Inflammatory macrophage treated with lipopolysaccharide for 4 hours (primary cell): ENCODE results near the gene ATP6V1G1.
A peak's percentile ranks its signal among the peaks of the same experiment; 100 is the strongest.
"Not testable (repeated sequence)": the region's sequence is repeated elsewhere in the genome, so short reads cannot be mapped to it uniquely, and the experiment has no call there.

Experiments
- DNase-seq: peaks from one replicate; pipeline ENCODE4 v3.0.0-alpha.2; 2020

The ATP6V1G1 gene

DNA sequence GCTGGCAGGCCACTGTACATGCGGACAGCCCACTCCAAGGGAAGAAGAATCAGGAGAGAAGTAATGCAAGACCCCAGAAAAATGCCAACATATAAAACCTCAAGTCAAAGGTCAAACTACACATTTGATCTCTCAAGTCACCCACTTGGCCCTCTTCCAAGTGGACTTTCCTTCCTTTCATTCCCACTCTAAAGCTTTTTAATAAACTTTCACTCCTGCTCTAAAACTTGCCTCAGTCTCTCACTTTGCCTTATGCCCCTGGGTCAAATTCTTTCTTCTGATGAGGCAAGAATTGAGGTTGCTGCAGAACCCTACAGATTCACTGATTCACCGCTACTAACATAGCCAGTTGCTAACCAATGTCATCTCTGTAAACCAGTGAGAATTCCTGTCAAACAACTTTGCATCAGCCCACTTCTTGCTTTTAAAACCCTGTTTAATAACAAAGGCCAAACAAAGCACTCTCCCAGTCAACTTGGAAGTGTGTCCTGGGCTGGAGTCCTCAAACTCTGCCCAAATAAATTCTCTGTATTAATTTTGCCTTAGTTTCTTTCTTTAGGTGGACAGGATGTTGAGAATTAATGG is 6.9 kb upstream of the ATP6V1G1 start:
- DNase-seq: no peak

DNA sequence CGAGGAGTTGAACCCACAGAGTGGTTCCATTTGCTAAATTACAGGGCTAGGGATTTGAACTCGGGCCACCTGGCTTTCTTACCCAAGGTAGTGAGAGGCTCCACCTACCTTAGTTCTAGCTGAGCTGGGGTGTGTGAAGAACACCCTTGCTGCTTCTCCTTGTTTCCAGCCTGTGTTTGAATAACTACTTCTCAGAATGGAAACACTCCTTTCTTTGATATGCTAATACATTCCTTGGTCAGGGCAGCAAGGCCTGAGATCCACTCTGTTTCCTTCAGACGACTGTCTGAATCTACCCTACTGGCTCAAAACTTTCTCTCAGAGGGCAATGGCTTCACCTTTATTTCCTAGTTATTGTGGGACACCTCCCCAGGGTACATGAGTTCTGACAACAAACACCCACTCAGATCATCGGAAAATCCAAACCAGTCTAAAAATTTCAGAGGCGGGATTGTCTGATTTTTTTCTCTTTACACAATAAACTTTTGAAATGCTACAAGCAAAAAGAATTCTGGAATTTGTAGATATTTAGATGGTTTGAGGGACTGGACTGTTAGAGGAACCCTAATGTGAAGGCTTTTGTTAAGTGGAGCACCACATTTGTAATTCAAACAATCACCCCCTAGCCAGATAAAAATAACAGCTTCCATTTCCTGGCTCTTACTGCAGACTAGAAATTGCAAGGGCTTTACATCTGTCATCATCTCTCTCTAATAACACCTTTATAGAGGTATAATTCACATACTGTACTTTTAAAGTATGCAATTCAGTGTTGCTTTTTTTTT is 4.0 kb upstream of the ATP6V1G1 start:
- no peak for DNase-seq

DNA sequence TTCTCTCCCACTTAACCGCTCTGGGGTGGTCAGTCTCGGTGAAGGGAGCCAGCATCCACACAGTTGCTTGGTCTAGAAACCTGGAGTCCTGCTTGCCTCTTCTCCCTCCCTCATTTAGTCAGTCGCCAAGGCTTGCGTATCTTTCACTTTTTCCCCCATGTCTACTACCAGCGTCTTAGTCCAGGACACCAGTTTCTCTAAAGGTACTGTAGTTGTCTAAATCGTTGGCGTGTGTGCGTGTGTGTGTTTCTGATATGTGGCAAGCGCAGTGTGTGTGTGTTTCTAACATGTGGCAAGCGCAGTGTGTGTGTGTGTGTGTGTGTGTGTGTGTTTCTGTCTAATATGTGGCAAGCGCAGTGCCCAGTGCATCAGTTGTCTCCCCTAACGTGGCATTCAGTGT is 641 bp downstream of the ATP6V1G1 start:
- peak; percentile 64 for DNase-seq

DNA sequence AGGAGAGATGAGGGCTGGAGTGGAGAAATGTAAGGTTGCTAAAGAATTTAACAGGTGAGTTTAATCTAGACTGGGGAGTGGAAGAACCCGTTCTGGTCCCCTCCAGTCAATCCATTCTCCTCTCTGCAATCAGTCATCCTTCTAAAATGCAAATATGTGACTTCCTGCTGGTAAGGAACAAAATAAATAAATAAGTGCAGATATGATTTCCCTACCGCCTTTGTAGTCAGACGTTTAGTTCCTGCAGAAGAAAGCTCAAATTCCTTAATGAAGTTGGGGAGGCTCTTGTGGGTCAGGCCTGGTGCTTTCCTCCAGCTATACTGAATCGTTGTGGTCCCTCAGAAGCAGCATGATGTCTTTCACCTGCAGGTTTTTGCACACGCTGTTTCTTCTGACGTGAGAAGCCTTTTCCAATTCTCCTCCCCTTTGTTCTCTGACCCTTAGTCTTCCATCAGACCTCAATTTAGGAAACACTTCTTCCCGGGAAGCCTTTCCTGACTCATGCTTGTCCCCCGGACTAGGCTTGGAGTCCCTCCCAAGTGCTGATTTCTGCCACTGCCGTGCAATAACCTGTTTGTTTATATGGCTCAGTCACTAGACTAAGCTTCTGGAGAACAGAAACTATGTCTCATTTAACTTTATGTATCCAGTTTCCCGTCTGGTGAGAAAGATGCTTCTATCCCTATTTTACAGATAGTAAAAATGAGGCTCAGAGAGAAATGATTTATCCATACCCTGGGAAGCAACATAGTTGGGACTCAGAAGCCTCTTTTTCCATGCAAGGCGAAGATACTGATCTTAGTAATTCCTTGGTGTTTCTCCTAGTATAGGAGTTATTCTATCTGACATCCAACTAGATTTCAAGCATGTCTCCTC is 1.3 kb downstream of the ATP6V1G1 start:
- DNase-seq: peak; percentile 44

DNA sequence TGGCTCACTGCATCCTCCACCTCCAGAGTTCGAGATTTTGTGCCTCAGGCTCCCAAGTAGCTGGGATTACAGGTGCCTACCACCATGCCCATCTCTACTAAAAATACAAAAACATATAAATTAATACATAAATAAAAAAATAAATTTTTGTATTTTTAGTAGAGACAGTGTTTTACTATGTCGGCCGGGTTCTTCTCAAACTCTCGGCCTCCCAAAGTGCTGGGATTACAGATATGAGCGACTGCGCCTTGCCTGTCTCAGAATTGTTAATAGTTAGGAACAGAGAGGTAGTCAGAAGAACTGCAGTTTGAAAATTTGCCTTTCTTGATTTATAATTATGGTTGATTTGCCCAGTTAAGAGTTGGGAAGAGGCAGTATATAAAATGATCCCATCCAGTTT is 2.8 kb downstream of the ATP6V1G1 start:
- no peak for DNase-seq

DNA sequence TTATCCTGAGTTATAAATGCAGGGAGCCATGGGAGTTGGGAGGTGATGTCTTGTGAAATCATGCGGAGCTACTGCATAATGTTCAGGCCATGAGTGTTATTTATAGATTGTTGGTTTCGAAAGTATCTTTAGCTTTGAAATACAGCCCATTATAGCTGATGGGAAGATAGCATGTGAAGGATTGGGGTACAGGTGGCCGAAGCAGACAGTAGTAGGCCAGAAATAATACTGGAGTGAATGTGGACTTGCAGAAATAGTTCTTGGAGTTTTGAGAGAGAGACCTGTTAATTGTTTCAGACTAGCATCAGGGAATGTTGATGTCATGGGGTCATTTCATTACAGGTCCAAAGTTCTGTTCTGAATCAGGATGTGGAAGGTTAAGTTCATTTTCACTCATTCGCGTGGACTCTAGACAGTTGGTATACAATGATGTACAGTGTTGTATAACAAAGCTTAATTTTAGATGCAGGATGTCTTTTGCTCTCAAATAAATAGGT is 3.8 kb downstream of the ATP6V1G1 start:
- peak; percentile 55 for DNase-seq

DNA sequence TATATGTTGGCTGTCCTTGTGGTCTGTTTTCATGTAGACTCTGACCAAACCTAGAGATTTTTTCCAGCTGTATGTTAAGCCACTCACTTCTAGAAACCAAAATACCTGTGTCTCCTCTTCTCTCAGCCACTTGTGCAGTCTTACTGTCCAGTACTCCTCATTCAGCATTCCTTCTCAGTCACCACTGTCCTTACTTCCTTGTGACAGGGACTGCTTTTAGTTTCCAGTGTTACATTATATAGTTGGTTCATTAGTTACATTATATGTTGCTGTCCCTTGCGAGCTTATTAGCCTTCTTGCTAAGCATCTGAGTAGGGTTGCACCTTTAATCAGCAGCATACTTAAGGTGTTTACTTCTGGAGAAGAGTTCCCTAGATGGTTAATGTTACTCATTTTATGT is 4.3 kb downstream of the ATP6V1G1 start:
- DNase-seq: peak; percentile 73

DNA sequence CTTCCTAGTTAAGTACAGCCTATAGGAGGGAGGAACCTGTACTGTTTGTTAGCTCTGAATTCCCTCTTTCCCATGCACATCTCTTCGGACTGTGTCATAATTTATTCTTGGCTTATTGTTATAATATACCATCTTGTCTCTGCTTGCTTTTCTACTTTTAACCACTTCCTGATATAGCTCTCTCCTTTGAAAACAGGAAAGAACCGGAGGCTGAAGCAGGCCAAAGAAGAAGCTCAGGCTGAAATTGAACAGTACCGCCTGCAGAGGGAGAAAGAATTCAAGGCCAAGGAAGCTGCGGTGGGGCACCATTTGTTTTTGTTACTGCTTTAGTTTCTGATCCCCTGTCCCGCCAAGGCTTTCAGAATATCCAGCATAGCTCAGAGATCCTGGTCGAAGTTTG is 4.8 kb downstream of the ATP6V1G1 start:
- DNase-seq: peak; percentile 72

DNA sequence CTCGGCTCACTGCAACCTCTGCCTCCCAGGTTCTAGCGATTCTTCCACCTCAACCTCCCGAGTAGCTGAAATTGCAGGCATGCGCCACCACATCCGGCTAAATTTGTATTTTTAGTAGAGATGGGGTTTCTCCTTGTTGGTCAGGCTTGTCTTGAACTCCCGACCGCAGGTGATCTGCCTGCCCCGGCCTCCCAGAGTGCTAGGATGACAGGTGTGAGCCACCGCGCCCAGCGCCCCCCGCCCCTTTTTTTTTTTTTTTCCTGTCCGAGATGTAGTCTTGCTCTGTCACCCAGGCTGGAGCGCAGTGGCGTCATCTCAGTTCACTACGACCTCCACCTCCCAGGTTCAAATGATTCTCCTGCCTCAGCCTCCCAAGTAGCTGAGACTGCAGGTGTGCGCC is 6.6 kb downstream of the ATP6V1G1 start:
- DNase-seq: no peak

DNA sequence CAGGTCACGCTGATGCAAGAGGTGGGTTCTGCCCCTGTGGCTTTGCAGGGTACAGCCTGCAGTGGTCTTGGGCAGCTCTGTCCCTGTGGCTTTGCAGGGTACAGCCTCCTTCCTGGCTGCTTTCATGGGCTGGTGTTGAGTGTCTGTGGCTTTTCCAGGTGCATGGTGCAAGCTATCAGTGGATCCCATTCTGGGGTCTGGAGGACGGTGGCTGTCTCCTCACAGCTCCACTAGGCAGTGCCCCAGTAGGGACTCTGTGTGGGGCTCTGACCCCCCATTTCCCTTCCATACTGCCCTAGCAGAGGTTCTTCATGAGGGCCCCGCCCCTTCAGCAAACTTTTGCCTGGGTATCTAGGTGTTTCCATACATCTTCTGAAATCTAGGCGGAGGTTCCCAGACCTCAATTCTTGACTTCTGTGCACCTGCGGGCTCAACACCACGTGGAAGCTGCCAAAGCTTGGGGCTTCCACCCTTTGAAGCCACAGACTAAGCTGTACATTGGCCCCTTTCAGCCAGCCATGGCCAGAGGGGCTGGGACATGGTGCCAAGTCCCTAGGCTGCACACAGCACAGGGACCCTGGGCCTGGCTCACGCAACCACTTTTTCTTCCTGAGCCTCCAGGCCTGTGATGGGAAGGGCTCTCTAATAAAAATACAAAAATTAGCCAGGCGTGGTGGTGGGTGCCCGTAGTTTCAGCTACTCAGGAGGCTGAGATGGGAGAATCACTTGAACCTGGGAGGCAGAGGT is 13.1 kb downstream of the ATP6V1G1 start:
- DNase-seq: not testable (repeated sequence)

DNA sequence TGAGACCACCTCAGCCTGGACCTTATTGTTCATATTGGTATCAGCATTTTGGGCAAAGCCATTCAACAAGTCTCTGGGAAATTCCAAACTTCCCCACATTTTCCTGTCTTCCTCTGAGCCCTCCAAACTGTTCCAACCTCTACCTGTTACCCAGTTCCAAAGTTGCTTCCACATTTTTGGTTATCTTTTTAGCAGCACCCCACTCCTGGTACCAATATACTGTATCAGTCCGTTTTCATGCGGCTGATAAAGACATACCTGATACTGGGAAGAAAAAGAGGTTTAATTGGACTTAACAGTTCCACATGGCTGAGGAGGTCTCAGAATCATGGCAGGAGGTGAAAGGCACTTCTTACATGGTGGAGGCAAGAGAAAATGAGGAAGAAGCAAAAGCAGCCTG is 14.2 kb downstream of the ATP6V1G1 start:
- DNase-seq: not testable (repeated sequence)

DNA sequence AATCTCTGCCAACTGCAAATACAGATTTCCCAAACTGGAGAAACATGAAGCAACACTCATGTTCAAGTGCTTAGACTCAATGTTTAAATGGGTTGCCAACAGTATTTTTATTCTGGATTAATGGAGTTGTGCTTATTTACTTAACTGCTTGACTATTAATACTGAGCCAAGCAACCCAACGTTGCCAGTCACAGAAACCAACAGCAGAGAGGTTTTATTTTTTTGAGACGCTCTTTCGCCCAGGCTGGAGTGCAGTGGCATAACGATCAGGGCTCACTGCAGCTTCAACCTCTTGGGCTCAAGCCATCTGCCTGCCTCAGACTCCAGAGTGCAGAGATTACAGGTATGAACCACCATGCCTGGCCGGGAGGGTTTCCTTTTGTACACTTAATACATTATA is 15.1 kb downstream of the ATP6V1G1 start:
- no peak for DNase-seq

DNA sequence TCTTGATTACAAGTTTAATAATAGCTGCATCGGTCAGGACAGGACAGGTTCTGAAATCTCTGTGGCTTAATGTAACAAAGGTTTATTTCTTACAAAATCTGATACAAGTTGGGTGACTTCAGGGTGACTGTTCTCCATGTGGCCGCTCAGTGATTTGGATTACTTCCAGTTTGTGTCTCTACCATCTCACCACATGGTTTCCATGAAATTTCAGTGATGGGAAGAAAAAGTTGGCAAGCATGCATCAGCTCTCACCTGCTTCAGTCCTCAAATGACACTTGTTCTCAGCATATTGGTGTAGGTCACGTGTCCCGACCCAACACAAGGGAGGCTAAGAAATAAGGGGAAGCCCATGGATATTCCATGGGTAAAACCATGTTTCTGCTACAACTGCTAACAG is 15.7 kb downstream of the ATP6V1G1 start:
- DNase-seq: peak; percentile 55

DNA sequence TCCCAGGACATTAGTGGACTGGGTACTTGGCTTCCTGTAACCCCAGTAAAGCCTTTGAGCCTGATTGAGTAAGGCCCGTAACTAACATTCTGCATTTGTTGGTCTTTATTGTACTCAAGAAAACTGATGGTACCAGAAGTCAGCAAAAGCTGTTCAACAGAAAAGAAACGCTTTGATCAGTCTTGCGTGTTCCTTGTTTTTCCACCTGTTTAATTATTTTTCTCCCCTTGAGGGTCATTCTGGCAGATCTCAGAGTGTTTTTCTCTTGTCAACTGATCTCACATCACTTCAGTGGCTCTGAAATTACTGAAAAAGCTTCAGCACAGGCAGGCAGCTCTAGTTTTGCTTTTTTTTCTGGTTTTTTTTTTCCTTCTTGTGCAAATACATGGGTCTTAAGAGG is 17.4 kb downstream of the ATP6V1G1 start:
- no peak for DNase-seq

DNA sequence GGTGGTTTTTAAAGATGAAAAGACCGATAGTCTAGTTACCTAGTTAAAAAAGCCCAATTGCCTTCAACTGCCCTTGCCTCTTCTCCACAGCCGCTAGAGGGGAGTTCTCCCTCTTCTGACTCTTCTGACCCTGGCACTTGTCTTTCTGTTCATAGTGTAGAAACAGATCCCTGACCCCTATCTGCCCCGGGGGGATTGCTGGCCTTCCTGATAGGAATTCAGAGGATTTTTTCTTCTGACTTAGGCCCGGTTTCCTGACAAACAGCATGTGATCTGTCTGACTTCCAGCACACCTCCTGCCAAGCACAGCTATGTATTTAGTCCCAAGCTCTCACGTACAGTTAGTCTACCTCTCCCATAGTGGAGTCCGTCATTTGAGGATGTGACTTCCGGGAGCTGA is 18.5 kb downstream of the ATP6V1G1 start:
- DNase-seq: no peak

DNA sequence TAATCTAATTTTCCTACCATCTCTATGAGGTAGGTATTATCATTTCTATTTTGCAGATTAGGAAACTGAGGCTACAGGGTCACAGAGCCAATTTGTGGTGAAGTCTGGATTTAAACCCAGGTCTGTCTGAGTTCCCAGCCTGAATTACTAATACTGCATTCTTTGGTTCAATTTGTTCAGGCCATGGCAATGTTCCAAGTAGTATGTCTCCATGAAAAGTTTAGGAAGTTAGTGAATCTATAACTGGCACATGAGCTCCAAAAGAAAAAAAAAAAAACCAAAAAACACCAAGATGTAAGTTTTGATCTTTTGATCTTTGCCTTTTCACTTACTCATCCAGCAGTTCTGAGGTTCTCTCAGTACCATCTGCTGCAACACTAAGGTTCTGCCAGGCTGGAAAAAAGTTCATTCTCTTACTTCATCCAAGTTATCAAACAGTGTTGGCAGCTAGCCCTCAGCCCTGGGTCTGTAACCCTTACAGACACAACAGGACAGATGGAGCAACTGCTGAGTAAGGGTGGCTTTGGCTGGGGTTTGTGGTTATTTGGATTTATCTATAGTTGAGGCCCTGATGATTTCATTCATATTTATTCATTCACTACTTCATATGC is 19.1 kb downstream of the ATP6V1G1 start:
- peak; percentile 24 for DNase-seq

DNA sequence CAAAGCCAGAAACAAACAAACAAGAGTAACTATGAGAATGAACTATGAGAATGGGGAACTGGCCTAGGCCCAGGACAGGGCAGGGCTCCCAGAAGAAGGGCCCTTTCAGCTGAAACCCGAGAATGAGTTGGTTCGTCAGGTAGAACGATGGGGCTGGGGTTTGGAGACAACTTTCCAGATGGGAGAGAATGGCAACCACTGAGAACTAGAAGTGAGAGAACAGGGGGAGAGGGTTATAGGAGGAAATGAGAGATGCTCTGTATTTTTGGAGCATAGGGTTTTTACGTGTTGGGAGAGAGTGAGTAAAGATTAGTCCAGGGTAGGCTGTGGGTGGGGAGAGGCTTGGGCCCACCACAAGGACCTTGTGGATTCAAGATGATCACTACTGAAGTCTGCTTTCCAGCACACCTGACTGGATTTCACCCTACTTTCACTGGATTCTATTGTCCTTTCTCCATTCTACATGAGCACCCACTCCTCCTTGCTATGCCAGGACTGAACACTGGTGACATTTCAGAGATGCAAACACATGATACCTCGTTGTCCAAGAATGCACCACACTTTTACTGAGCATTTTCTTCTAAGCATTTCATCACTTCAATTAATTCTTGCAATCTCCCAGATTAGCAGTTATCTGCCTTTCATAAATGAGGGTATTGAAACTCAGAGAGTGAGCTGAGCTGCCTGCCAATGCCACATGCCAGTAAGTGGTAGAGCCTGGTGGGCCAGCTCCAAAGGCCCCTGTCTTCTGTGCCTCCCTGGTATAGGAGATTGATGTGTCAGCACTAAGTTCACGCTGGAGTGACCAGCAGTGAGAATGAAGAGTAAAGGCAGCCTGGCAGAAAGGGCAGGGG is 20.3 kb downstream of the ATP6V1G1 start:
- DNase-seq: no peak

DNA sequence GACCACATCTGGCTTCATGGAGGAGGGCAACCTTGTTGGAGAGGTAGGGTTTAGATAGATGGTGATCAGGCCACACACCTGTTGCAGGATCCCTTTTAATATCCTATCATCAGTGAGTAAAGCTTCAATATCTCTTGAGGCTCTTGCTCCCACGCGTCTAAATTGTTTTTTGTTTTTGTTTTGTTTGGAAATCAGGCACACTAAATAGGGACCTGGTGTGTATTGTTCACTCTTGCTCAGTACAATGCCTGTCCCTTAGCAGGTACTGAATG is 20.9 kb downstream of the ATP6V1G1 start:
- DNase-seq: no peak

DNA sequence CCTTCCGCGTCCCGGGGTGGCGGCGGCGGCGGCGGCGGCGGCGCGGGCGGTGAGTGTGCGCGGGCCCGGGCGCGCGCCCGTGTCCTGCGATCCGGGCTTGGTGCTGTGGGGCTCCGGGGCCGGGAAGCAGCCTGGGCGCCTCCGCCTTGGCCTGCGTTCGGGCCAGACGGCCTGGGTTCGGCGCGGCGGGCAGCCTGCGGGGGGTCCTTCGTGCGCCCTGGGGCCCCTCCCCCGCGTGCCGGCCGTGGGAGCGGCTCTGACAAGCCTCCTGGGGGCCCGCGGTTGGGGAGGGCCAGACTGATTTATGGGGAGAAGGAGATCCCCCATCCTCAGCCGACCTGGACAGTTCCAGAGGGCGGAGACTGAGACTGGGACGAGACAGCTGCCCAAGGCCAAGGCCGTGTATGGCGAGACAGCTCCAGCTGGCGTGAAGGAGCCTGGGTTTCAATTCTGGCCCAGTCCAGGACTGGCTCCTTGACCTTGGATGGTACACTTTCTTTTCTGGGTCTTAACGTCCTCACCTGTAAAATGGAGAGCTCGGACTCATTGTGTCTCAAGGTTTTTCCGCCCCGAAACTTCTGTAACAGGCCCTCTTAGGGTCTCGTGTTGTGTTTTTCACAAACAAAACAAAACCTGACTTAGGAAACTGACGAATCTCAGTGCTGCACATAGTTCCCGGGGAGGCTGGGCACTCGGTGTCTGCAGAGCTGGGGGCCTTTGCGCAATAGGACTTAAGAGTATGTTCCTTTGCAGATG is 24.1 kb downstream of the ATP6V1G1 start:
- peak; percentile 74 for DNase-seq

DNA sequence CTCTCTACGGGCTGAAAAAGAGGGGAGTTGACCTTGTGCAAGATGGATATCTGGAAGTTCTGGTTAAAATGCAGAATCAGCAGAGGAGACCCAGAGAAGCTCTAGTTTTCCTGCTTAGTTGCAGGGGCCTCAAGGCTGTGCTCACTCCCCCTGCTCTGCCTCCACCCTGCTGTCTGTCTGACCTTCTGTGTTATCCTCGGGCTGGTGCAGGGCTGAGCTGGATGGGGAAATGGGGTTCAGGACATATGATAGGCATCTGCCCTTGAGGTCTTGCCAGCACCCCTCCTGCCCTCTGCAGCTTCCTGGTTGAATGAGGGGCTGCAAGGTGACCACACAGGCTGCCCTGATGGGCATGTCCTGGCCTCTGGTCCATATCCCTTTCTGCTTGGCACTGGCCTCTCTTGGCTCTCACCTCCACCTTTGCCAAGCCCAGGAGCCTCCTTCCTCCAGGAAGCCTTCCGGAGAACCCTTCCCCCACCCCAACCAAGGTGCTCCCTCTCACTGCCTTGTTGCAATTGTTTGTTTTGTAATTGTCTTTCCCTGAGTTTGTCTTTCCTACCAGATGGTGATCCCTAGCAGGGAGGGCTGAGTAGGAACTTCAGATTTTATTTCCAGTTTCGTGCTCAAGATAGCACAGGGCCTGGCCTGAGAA is 24.8 kb downstream of the ATP6V1G1 start:
- DNase-seq: peak; percentile 29
